Measurements from ENCODE around the gene C1QTNF6. TPM values are rescaled to one million over a fixed set of nuclear protein-coding genes. Genes with fewer than 3 reads are reported as not detected.
"Not testable (repeated sequence)": the region's sequence is repeated elsewhere in the genome, so short reads cannot be mapped to it uniquely, and the experiment has no call there.

The C1QTNF6 gene
- total RNA-seq, 1 experiment from 2014 or later: 25.0 TPM

- TF ChIP-seq SIN3A (IDR thresholded peaks at IDR 0.05; ENCODE audit: borderline replicate concordance, insufficient read depth, low read depth, low read length): no peak
- H3K4me3 ChIP-seq (ENCODE audit: low read depth in 2 of 2, low read length in 2 of 2): no peak overlapping the region
- H3K27ac ChIP-seq (ENCODE audit: low read length): no peak overlapping the region
- in situ Hi-C loops (cut with HindIII; ENCODE audit: low pct_unique_long_range_greater_than_20kb, low sequenced_read_pairs) (no loop called here), intact Hi-C loops (cut with micrococcal nuclease; ENCODE audit: unreplicated experiment) (no loop called here)
- CTCF ChIA-PET: no interaction called here
- peaks cover 8% of the 10 kb centered on the region; the same call in 1 of the 2 replicates for H3K4me1 ChIP-seq (ENCODE audit: control insufficient read depth, insufficient read depth, low read length)
- no TSS peak for BruUV-seq (replicated peaks)
- POLR2A ChIA-PET: interaction anchor here (0.6 kb wide), 1 partner anchor 19 kb away, joined by 3 read pairs; no protein-coding TSS in a partner anchor
- ATAC-seq (no peak), DNase-seq (ENCODE audit: low read depth, low spot score) (no peak)
- no peaks in the 10 kb centered on the region for H3K36me3 ChIP-seq (ENCODE audit: control insufficient read depth, insufficient read depth, low read length)
- no peaks in the 10 kb centered on the region for H3K27me3 ChIP-seq (ENCODE audit: control insufficient read depth, insufficient read depth, low read length)
- H3K9me3 ChIP-seq (ENCODE audit: control insufficient read depth, insufficient read depth, low read depth, low read length): no peaks in the 10 kb centered on the region
These were observed 47.0 kb upstream of the C1QTNF6 start for GRCh38 chr22:37234736-37235711.

- BruUV-seq (replicated peaks): no TSS peak
- Histone ChIP-seq H3K27ac (ENCODE audit: low read length) (no peak overlapping the region), H3K27me3 (ENCODE audit: control insufficient read depth, insufficient read depth, low read length) (no peaks in the 10 kb centered on the region), H3K4me3 (ENCODE audit: low read depth in 2 of 2, low read length in 2 of 2) (no peak overlapping the region), H3K36me3 (ENCODE audit: control insufficient read depth, insufficient read depth, low read length) (no peaks in the 10 kb centered on the region), H3K4me1 (ENCODE audit: control insufficient read depth, insufficient read depth, low read length) (peaks cover 17% of the 10 kb centered on the region), H3K9me3 (ENCODE audit: control insufficient read depth, insufficient read depth, low read depth, low read length) (no peaks in the 10 kb centered on the region)
- no peak for TF ChIP-seq POLR2AphosphoS5 (IDR thresholded peaks at IDR 0.05; ENCODE audit: low read depth, low read length)
- TF ChIP-seq CTCF (IDR thresholded peaks at IDR 0.05): no peak
- TF ChIP-seq SIN3A (IDR thresholded peaks at IDR 0.05; ENCODE audit: borderline replicate concordance, insufficient read depth, low read depth, low read length): no peak
- no peak for TF ChIP-seq TCF7L2 (IDR thresholded peaks at IDR 0.05; ENCODE audit: low read depth, low read length)
- TF ChIP-seq REST (IDR thresholded peaks at IDR 0.05; ENCODE audit: insufficient read depth in 1 of 2, low read depth in 2 of 2, low read length in 1 of 2): no peak
- DNase-seq (ENCODE audit: low read depth, low spot score) (no peak), ATAC-seq (no peak)
- intact Hi-C loops (cut with micrococcal nuclease; ENCODE audit: unreplicated experiment) (no loop called here), in situ Hi-C loops (cut with HindIII; ENCODE audit: low pct_unique_long_range_greater_than_20kb, low sequenced_read_pairs) (no loop called here)
- ChIA-PET POLR2A (interaction anchor here (0.6 kb wide), 1 partner anchor 17 kb away, joined by 3 read pairs; no protein-coding TSS in a partner anchor), CTCF (no interaction called here)
These were observed 45.9 kb upstream of the C1QTNF6 start for GRCh38 chr22:37233751-37234631.

GRCh38 chr22:37233371-37233750 lies 45.3 kb upstream of the C1QTNF6 start:
- POLR2A ChIA-PET; BruUV-seq (replicated peaks); DNase-seq (ENCODE audit: low read depth, low spot score); H3K27me3 ChIP-seq (ENCODE audit: control insufficient read depth, insufficient read depth, low read length); CTCF ChIA-PET; H3K9me3 ChIP-seq (ENCODE audit: control insufficient read depth, insufficient read depth, low read depth, low read length); H3K36me3 ChIP-seq (ENCODE audit: control insufficient read depth, insufficient read depth, low read length); H3K27ac ChIP-seq (ENCODE audit: low read length); ATAC-seq; H3K4me3 ChIP-seq (ENCODE audit: low read depth in 2 of 2, low read length in 2 of 2); intact Hi-C loops (cut with micrococcal nuclease; ENCODE audit: unreplicated experiment); in situ Hi-C loops (cut with HindIII; ENCODE audit: low pct_unique_long_range_greater_than_20kb, low sequenced_read_pairs): not testable (repeated sequence)
- H3K4me1 ChIP-seq (ENCODE audit: control insufficient read depth, insufficient read depth, low read length): peaks cover 21% of the 10 kb centered on the region

Data from Panc1 (cell line).